ENCODE data around the gene HACL1. TPM values are rescaled to one million over a fixed set of nuclear protein-coding genes. Genes with fewer than 3 reads are reported as not detected.

The HACL1 gene
- polyA plus RNA-seq, 1 experiment: 32.4 TPM

GRCh38 chr3:15638193-15638890, 37.0 kb upstream of the HACL1 start:
- ChIA-PET POLR2A (no interaction called here), CTCF (interaction anchor here (1.5 kb wide), 1 partner anchor 10 kb away, joined by 4 read pairs; no protein-coding TSS in a partner anchor)
- no peak for DNase-seq (ENCODE audit: low read depth)

GRCh38 chr3:15637131-15637951, 36.0 kb upstream of the HACL1 start:
- CTCF ChIA-PET: interaction anchor here (1.1 kb wide), 1 partner anchor 10 kb away, joined by 3 read pairs; no protein-coding TSS in a partner anchor

More at GRCh38 chr3:15638193-15638890, 37.0 kb upstream of the HACL1 start:
- no peaks in the 10 kb centered on the region for H3K36me3 ChIP-seq (ENCODE audit: control insufficient read depth, insufficient read depth, low read length)
- H3K4me3 ChIP-seq (ENCODE audit: low read depth, low read length): no peak overlapping the region
- no peak for TF ChIP-seq CTCF (IDR thresholded peaks at IDR 0.05; ENCODE audit: insufficient read depth, low read depth, low read length)
- H3K27me3 ChIP-seq (ENCODE audit: control insufficient read depth, insufficient read depth, low read length): no peaks in the 10 kb centered on the region

GRCh38 chr3:15636028-15636709, 34.8 kb upstream of the HACL1 start:
- CTCF ChIA-PET: interaction anchor here (0.7 to 7.9 kb wide), 7 partner anchors 9 to 176 kb away, joined by 3 to 57 read pairs (median 3); no protein-coding TSS in a partner anchor
- POLR2A ChIA-PET: interaction anchor here (0.7 kb wide), 1 partner anchor 160 kb away, joined by 3 read pairs; no protein-coding TSS in a partner anchor
- Histone ChIP-seq H3K4me3 (ENCODE audit: low read depth, low read length) (no peak overlapping the region), H3K36me3 (ENCODE audit: control insufficient read depth, insufficient read depth, low read length) (no peaks in the 10 kb centered on the region), H3K27me3 (ENCODE audit: control insufficient read depth, insufficient read depth, low read length) (no peaks in the 10 kb centered on the region)
- peak; percentile 82 for DNase-seq (ENCODE audit: low read depth)
- TF ChIP-seq CTCF (IDR thresholded peaks at IDR 0.05; ENCODE audit: insufficient read depth, low read depth, low read length): no peak

More at GRCh38 chr3:15637131-15637951, 36.0 kb upstream of the HACL1 start:
- no peak for DNase-seq (ENCODE audit: low read depth)
- POLR2A ChIA-PET: interaction anchor here (0.6 kb wide), 1 partner anchor 45 kb away, joined by 4 read pairs; no protein-coding TSS in a partner anchor
- Histone ChIP-seq H3K27me3 (ENCODE audit: control insufficient read depth, insufficient read depth, low read length) (no peaks in the 10 kb centered on the region), H3K4me3 (ENCODE audit: low read depth, low read length) (no peak overlapping the region), H3K36me3 (ENCODE audit: control insufficient read depth, insufficient read depth, low read length) (no peaks in the 10 kb centered on the region)
- no peak for TF ChIP-seq CTCF (IDR thresholded peaks at IDR 0.05; ENCODE audit: insufficient read depth, low read depth, low read length)

- peak; percentile 95 for DNase-seq (ENCODE audit: low read depth)
- CTCF ChIA-PET: interaction anchor here (1.0 to 7.9 kb wide), 7 partner anchors 11 to 629 kb away, joined by 3 to 57 read pairs (median 4); partner anchors contain the start of genes ANKRD28 and DPH3
- no peak for TF ChIP-seq CTCF (IDR thresholded peaks at IDR 0.05; ENCODE audit: insufficient read depth, low read depth, low read length)
- H3K36me3 ChIP-seq (ENCODE audit: control insufficient read depth, insufficient read depth, low read length): no peaks in the 10 kb centered on the region
- H3K4me3 ChIP-seq (ENCODE audit: low read depth, low read length): no peak overlapping the region
- POLR2A ChIA-PET: interaction anchor here (0.5 to 1.2 kb wide), 4 partner anchors 11 to 163 kb away, joined by 3 to 7 read pairs (median 3); partner anchors contain the start of gene ANKRD28
- H3K27me3 ChIP-seq (ENCODE audit: control insufficient read depth, insufficient read depth, low read length): no peaks in the 10 kb centered on the region
Observed at GRCh38 chr3:15635121-15635661, 33.8 kb upstream of the HACL1 start.
